ENCODE results near the gene GRK7.

- TF ChIP-seq POLR2A (IDR thresholded peaks at IDR 0.05) (no peak), CTCF (IDR thresholded peaks at IDR 0.05) (no peak)
Observed at GRCh38 chr3:141764986-141765385, 1.8 kb downstream of the GRK7 start.
